Osteoblast (primary cell): ENCODE measurements around the gene PHF13. TPM values are rescaled to one million over a fixed set of nuclear protein-coding genes. Genes with fewer than 3 reads are reported as not detected.

ENCODE experiments used
- DNase-seq: peaks from one replicate; pipeline ENCODE4 v3.0.0; 2011; ENCODE audit warnings: low spot score, mixed read lengths; ENCODE audit not compliant: insufficient read length; ENCODE audit errors: missing footprints
- H2AFZ ChIP-seq: 2 replicates; pipeline ENCODE4 v1.6.0; 2011; ENCODE audit warnings: mild to moderate bottlenecking, low read length
- H3K27ac ChIP-seq: 2 replicates; pipeline ENCODE4 v1.5.1; 2011; ENCODE audit warnings: mild to moderate bottlenecking, low read depth, low read length, moderate library complexity
- H3K27me3 ChIP-seq: 2 replicates; pipeline ENCODE4 v1.6.0; 2012; ENCODE audit warnings: mild to moderate bottlenecking, control low read depth, inconsistent platforms, low read length, moderate library complexity; ENCODE audit not compliant: insufficient read depth
- H3K36me3 ChIP-seq: 2 replicates; pipeline ENCODE4 v1.5.1; 2011; ENCODE audit warnings: mild to moderate bottlenecking, low read length, control low read depth, moderate library complexity; ENCODE audit not compliant: insufficient read depth
- H3K4me1 ChIP-seq: 2 replicates; pipeline ENCODE4 v1.5.1; 2011; ENCODE audit warnings: mild to moderate bottlenecking, low read length, control low read depth, moderate library complexity; ENCODE audit not compliant: insufficient read depth
- H3K4me2 ChIP-seq: 2 replicates; pipeline ENCODE4 v1.6.0; 2011; ENCODE audit warnings: mild to moderate bottlenecking, low read length; ENCODE audit not compliant: insufficient read depth
- H3K4me3 ChIP-seq: fragments of 200-600 bp; sonication (generic); 3 replicates; pipeline ENCODE4 v1.5.1; 2012; ENCODE audit warnings: mild to moderate bottlenecking, low read length, inconsistent platforms; ENCODE audit not compliant: insufficient read depth
- H3K79me2 ChIP-seq: 2 replicates; pipeline ENCODE4 v1.6.0; 2012; ENCODE audit warnings: mild to moderate bottlenecking, low read length, control low read depth, inconsistent platforms; ENCODE audit not compliant: insufficient read depth
- H3K9me3 ChIP-seq: 2 replicates; pipeline ENCODE4 v1.5.1; 2011; ENCODE audit warnings: low read depth, low read length, control low read depth
- H4K20me1 ChIP-seq: 2 replicates; pipeline ENCODE4 v1.6.0; 2012; ENCODE audit warnings: mild to moderate bottlenecking, low read length, control low read depth; ENCODE audit not compliant: insufficient read depth
- CTCF ChIP-seq: IDR thresholded peaks from 2 replicates; pipeline ENCODE4 v1.5.1; 2011; ENCODE audit warnings: mild to moderate bottlenecking, low read depth, low read length, moderate library complexity; ENCODE audit errors: extremely low read depth
- total RNA-seq: library from RNA; depleted of rRNA; stranded (reverse); fragments of >200 nt; gene quantifications from 2 replicates; pipeline ENCODE4 v1.2.3, GENCODE V29; 2012

PHF13 gene
- total RNA-seq, 1 donor, result 13.4 TPM

DNA sequence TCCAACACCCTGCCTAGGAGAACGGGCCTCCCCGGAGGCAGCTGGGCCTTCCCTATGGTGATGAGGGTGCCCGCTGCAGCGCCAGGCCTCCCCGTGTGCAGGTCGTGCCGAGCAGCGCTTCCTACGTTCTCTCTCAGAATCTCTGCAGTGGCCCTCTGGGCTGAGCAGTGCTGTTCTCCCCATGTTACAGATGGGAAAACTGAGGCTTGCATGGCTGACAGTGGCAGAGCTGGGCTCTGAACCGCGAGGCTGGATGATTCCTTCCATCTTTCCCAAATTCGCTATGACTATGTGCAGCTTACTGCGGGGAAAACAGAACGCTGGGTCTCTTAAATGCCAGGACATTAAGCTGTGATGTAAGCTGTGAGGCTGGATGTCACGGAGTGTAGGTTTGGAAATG lies 19.7 kb upstream of the PHF13 start:
- no peak overlapping the region for H3K4me2 ChIP-seq
- no peak overlapping the region for H2AFZ ChIP-seq
- TF ChIP-seq CTCF, result no peak
- no peak overlapping the region for H3K27ac ChIP-seq
- H3K36me3 ChIP-seq, result peaks cover 86% of the 10 kb centered on the region
- H3K79me2 ChIP-seq, result peaks cover 82% of the 10 kb centered on the region
- peaks cover 74% of the 10 kb centered on the region for H4K20me1 ChIP-seq
- no peak overlapping the region for H3K4me3 ChIP-seq
- DNase-seq, result peak; percentile 36
- no peaks in the 10 kb centered on the region for H3K27me3 ChIP-seq
- no peaks in the 10 kb centered on the region for H3K9me3 ChIP-seq
- no peaks in the 10 kb centered on the region for H3K4me1 ChIP-seq

GRCh38 chr1:6594977-6595740 lies 18.4 kb upstream of the PHF13 start:
- Histone ChIP-seq H3K79me2 (peaks cover 92% of the 10 kb centered on the region), H3K27ac (no peak overlapping the region), H3K36me3 (peaks cover 80% of the 10 kb centered on the region), H3K9me3 (no peaks in the 10 kb centered on the region), H3K27me3 (no peaks in the 10 kb centered on the region), H4K20me1 (peaks cover 85% of the 10 kb centered on the region), H3K4me3 (no peak overlapping the region), H3K4me2 (no peak overlapping the region), H3K4me1 (peaks cover 12% of the 10 kb centered on the region), H2AFZ (no peak overlapping the region)
- no peak for TF ChIP-seq CTCF
- peak; percentile 80 for DNase-seq

GRCh38 chr1:6596351-6596750 lies 17.2 kb upstream of the PHF13 start:
- Histone ChIP-seq H2AFZ (no peak overlapping the region), H3K79me2 (peaks cover 94% of the 10 kb centered on the region), H3K27ac (no peak overlapping the region), H3K4me1 (peaks cover 17% of the 10 kb centered on the region), H3K27me3 (no peaks in the 10 kb centered on the region), H3K4me3 (no peak overlapping the region), H4K20me1 (peaks cover 83% of the 10 kb centered on the region), H3K9me3 (no peaks in the 10 kb centered on the region), H3K36me3 (peaks cover 76% of the 10 kb centered on the region), H3K4me2 (no peak overlapping the region)
- no peak for TF ChIP-seq CTCF
- peak; percentile 80 for DNase-seq

DNA sequence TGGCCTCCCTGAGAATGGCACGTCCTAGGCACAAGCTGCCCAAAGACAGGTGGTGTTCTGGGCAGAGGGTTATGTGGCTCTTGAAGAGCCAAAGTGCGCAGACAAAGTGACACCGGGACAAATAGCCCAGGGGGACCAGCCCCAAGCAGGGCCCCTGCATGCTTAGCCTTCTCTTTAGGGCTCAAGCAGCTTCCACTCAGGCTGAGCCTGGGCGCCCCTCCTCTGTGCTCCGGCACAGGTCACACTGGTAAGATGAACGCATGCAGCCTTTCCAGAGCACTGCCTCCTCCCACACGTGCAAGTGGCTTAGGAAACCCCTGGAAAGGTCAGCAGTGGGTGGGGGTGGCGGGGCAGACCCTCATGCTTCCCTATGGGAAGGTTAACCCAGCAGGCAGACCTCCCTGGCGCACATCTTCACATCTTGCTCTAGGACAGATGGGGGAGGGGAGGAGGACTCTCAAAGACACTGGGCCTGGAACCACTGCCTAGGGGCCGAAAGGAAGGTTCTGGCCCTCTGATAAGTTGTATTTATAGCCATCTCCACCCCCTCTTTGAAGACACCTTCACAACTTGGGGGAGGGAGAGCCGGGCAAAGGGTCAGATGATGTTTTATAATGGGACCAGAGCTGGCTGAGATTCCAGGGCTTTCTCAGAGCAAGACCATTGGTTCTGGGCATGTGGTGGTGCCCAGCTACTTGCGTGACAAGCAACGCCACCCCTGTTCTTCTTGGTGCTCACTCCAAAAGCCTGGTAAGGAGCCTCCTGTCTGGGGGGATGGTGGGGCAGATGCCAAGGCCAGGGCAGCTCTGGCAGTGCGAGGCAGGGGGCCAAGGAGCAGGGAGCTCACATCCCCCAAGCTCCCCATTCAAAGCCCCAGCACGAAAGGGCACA lies 16.4 kb upstream of the PHF13 start:
- peaks cover 71% of the 10 kb centered on the region for H3K36me3 ChIP-seq

More for the DNA sequence above, 16.4 kb upstream of the PHF13 start:
- peak overlapping the region; percentile 10 for H3K27ac ChIP-seq
- peaks cover 85% of the 10 kb centered on the region for H4K20me1 ChIP-seq
- no peaks in the 10 kb centered on the region for H3K27me3 ChIP-seq
- peaks cover 94% of the 10 kb centered on the region for H3K79me2 ChIP-seq
- no peak overlapping the region for H2AFZ ChIP-seq
- peak; percentile 74 for DNase-seq
- no peaks in the 10 kb centered on the region for H3K9me3 ChIP-seq
- no peak overlapping the region for H3K4me2 ChIP-seq
- no peak overlapping the region for H3K4me3 ChIP-seq
- peaks cover 17% of the 10 kb centered on the region for H3K4me1 ChIP-seq
- TF ChIP-seq CTCF, result no peak
